ENCODE data around the gene FASTKD1.

GRCh38 chr2:169511818-169512217, 61.8 kb downstream of the FASTKD1 start:
- no peak for TF ChIP-seq EZH2phosphoT487 (IDR thresholded peaks at IDR 0.05; ENCODE audit: borderline replicate concordance, low read length)
- TF ChIP-seq CTCF (conservative IDR thresholded peaks at IDR 0.05; ENCODE audit: low read depth, low read length) = no peak
- TF ChIP-seq EZH2 (IDR thresholded peaks at IDR 0.05; ENCODE audit: low read length, unreplicated experiment) = no peak

Data from PC-3 (cell line).